GM12878 (cell line): ENCODE measurements around the gene KAT2A. TPM values are rescaled to one million over a fixed set of nuclear protein-coding genes. Genes with fewer than 3 reads are reported as not detected.

ENCODE experiments used
- BCLAF1 ChIP-seq: fragments of 450-650 bp; IDR thresholded peaks from 2 replicates; pipeline ENCODE4 v1.6.1; 2017; ENCODE audit warnings: antibody characterized with exemption, mild to moderate bottlenecking, moderate library complexity
- BHLHE40 ChIP-seq, 2 experiments: fragments of 450-650 bp in 1 of 2; IDR thresholded peaks; 2 replicates each; pipeline ENCODE4 v1.6.1; 2011 to 2017; ENCODE audit warnings: low read depth in 2 of 2, borderline replicate concordance in 1 of 2, improper control_type of control experiment in 1 of 2, low read length in 1 of 2, mild to moderate bottlenecking in 1 of 2
- CBFB ChIP-seq: IDR thresholded peaks from 2 replicates; pipeline ENCODE4 v1.6.1; 2016; ENCODE audit warnings: antibody characterized with exemption, low read depth
- CUX1 ChIP-seq: IDR thresholded peaks from 2 replicates; pipeline ENCODE4 v1.6.1; 2012; ENCODE audit warnings: improper control_type of control experiment, low read depth, low read length; ENCODE audit not compliant: insufficient replicate concordance
- EGR1 ChIP-seq, 2 experiments: IDR thresholded peaks; 1 replicate in 1 of 2; 2 replicates in 1 of 2; pipeline ENCODE4 v1.6.1; 2011 to 2012; ENCODE audit warnings: low read depth in 2 of 2, low read length in 2 of 2, borderline replicate concordance in 1 of 2, mild to moderate bottlenecking in 1 of 2, moderate library complexity in 1 of 2
- FOS ChIP-seq: IDR thresholded peaks from 3 replicates; pipeline ENCODE4 v1.6.1; 2011; ENCODE audit warnings: borderline replicate concordance; ENCODE audit not compliant: insufficient read length; ENCODE audit errors: extremely low read depth
- GABPA ChIP-seq: IDR thresholded peaks from 2 replicates; pipeline ENCODE4 v1.6.1; 2014; ENCODE audit warnings: antibody characterized with exemption, low read depth, mild to moderate bottlenecking, inconsistent platforms
- LARP7 ChIP-seq: fragments of 450-650 bp; IDR thresholded peaks from 2 replicates; pipeline ENCODE4 v1.6.1; 2017; ENCODE audit warnings: mild to moderate bottlenecking
- MAX ChIP-seq: IDR thresholded peaks from 2 replicates; pipeline ENCODE4 v1.6.1; 2012; ENCODE audit warnings: low read depth, low read length, improper control_type of control experiment
- POLR2AphosphoS5 ChIP-seq: IDR thresholded peaks from 2 replicates; pipeline ENCODE4 v1.6.1; 2011; ENCODE audit warnings: mild to moderate bottlenecking, low read length, inconsistent platforms
- SRF ChIP-seq, 2 experiments: IDR thresholded peaks; 2 replicates each; pipeline ENCODE4 v1.6.1; 2011; ENCODE audit warnings: low read depth in 2 of 2, low read length in 2 of 2, mild to moderate bottlenecking in 1 of 2, moderate library complexity in 1 of 2
- USF2 ChIP-seq: IDR thresholded peaks from 2 replicates; pipeline ENCODE4 v1.6.1; 2011; ENCODE audit warnings: low read depth, low read length, improper control_type of control experiment, borderline replicate concordance
- ZBTB33 ChIP-seq: fragments of 450-650 bp; IDR thresholded peaks from 2 replicates; pipeline ENCODE4 v1.6.1; 2017; ENCODE audit warnings: mild to moderate bottlenecking
- polyA plus RNA-seq, 11 experiments: library from polyadenylated mRNA; depleted of rRNA in 4 of 11; unstranded in 6 of 11; stranded (reverse) in 5 of 11; fragments of >200 nt; fragmentation: Nextera tagmentation in 4 of 11; fragmentation: Illumina TruSeq in 1 of 11; extraction: Ambion mirVana in 4 of 11; extraction: Trizol in 1 of 11; gene quantifications; 1 replicate in 1 of 11; 2 replicates in 10 of 11; pipeline versions ENCODE4 v1.2.1 to v1.2.3, GENCODE V29; 2011 to 2016; ENCODE audit warnings: inconsistent platforms in 2 of 11, missing spikeins in 2 of 11, low read depth in 1 of 11
- total RNA-seq, 4 experiments: library from RNA; depleted of rRNA in 3 of 4; stranded (reverse); fragments of >200 nt in 3 of 4; fragmentation: Illumina TruSeq in 1 of 4; extraction: Trizol in 1 of 4; gene quantifications; 2 replicates each; pipeline versions ENCODE4 v1.2.1 to v1.2.3, GENCODE V29; 2013 to 2021

KAT2A gene
- total and polyA plus RNA-seq, 10 of the 15 experiments (the other 5 are each of a cell fraction or from before 2014, with no cell fraction given), result 0.85 to 47.5 (median 14.6) TPM

- TF ChIP-seq CUX1, result no peak
- peak; percentile 96 for TF ChIP-seq POLR2AphosphoS5
- TF ChIP-seq GABPA, result no peak
- TF ChIP-seq BCLAF1, result no peak
- TF ChIP-seq EGR1 (IDR thresholded peaks at IDR 0.05; ENCODE audit: borderline replicate concordance in 1 of 2, low read depth in 2 of 2, low read length in 2 of 2), result no peak
- peak; percentile 72; the same call in 1 of the 2 replicates for TF ChIP-seq MAX
- peak; percentile 78 for TF ChIP-seq CBFB
- no peak for TF ChIP-seq ZBTB33
- TF ChIP-seq FOS, result no peak
- no peak for TF ChIP-seq SRF (IDR thresholded peaks at IDR 0.05; ENCODE audit: low read depth in 2 of 2, low read length in 2 of 2)
- no peak for TF ChIP-seq LARP7
- TF ChIP-seq USF2, result peak; percentile 79
- no peak for TF ChIP-seq BHLHE40 (IDR thresholded peaks at IDR 0.05; ENCODE audit: borderline replicate concordance in 1 of 2, low read depth in 2 of 2, low read length in 1 of 2)
Observed at GRCh38 chr17:42112552-42113176, 8.5 kb downstream of the KAT2A start, which contains the start of gene DHX58 (continued).
